PFSK-1 (cell line): ENCODE data around the gene GTPBP8.

Source experiments
- POLR2AphosphoS5 ChIP-seq: IDR thresholded peaks from 2 replicates; pipeline ENCODE4 v1.6.1; 2012; ENCODE audit warnings: low read depth, mild to moderate bottlenecking, control low read depth, low read length, moderate library complexity
- REST ChIP-seq, 2 experiments: IDR thresholded peaks; 2 replicates each; pipeline versions ENCODE4 v1.6.1 to v1.8.0; 2011 to 2012; ENCODE audit warnings: low read depth in 2 of 2, low read length in 2 of 2, control low read depth in 1 of 2, inconsistent platforms in 1 of 2, mild to moderate bottlenecking in 1 of 2, moderate library complexity in 1 of 2; ENCODE audit not compliant: insufficient read depth in 1 of 2
- SIN3A ChIP-seq: IDR thresholded peaks from 2 replicates; pipeline ENCODE4 v1.6.1; 2012; ENCODE audit warnings: mild to moderate bottlenecking, low read length, moderate library complexity, borderline replicate concordance; ENCODE audit not compliant: insufficient read depth
- TAF1 ChIP-seq: IDR thresholded peaks from 2 replicates; pipeline ENCODE4 v1.6.1; 2012; ENCODE audit warnings: low read length, control low read depth, borderline replicate concordance; ENCODE audit not compliant: insufficient read depth

DNA sequence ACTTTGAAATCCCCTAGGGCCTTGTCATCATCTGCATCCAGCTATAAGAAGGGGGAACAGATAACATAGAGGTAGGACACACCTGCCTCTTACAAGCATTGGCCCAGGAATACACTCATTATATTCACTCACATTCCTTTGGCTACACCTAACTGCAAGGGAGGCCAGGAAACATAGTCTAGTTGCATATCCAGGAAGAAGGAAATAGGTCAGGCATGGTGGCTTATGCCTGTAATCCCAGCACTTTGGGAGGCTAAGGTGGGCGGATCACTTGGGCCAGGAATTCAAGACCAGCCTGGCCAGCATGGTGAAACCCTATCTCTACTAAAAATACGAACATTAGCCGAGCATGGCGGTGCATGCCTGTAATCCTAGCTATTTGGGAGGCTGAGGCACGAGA, 48.8 kb downstream of the GTPBP8 start:
- TF ChIP-seq REST (IDR thresholded peaks at IDR 0.05; ENCODE audit: insufficient read depth in 1 of 2, low read depth in 2 of 2, low read length in 2 of 2) (no peak), SIN3A (no peak), POLR2AphosphoS5 (no peak), TAF1 (no peak)
